HepG2 (cell line): ENCODE data around the gene SLC16A4. TPM values are rescaled to one million over a fixed set of nuclear protein-coding genes. Genes with fewer than 3 reads are reported as not detected.

Experiments used
- ARNT ChIP-seq: fragments of 450-650 bp; IDR thresholded peaks from 2 replicates; pipeline ENCODE4 v1.6.1; 2017
- CAMTA2 ChIP-seq: sonication (generic); formaldehyde crosslinking; IDR thresholded peaks from 2 replicates; pipeline ENCODE4 v1.4.0; 2020; ENCODE audit warnings: mild to moderate bottlenecking, missing genetic modification reagents, borderline replicate concordance
- DZIP1 ChIP-seq: sonication (generic); formaldehyde crosslinking; IDR thresholded peaks from 2 replicates; pipeline ENCODE4 v1.5.0; 2020; ENCODE audit warnings: mild to moderate bottlenecking, missing genetic modification reagents
- FOXP4 ChIP-seq: sonication (generic); formaldehyde crosslinking; IDR thresholded peaks from 2 replicates; pipeline ENCODE4 v1.4.0; 2020; ENCODE audit warnings: missing genetic modification reagents
- GTF3A ChIP-seq: sonication (generic); formaldehyde crosslinking; conservative IDR thresholded peaks from 2 replicates; pipeline ENCODE4 v1.4.0; 2020; ENCODE audit warnings: mild to moderate bottlenecking, missing genetic modification reagents
- HBP1 ChIP-seq: IDR thresholded peaks from 2 replicates; pipeline ENCODE4 v1.6.1; 2016; ENCODE audit warnings: low read depth, control low read depth
- HOMEZ ChIP-seq: IDR thresholded peaks from 2 replicates; pipeline ENCODE4 v1.6.1; 2016; ENCODE audit warnings: low read depth
- HOXA5 ChIP-seq: sonication (generic); formaldehyde crosslinking; IDR thresholded peaks from 2 replicates; pipeline ENCODE4 v1.4.0; 2020; ENCODE audit warnings: missing genetic modification reagents
- MAFG ChIP-seq: sonication (generic); formaldehyde crosslinking; IDR thresholded peaks from 2 replicates; pipeline ENCODE4 v1.5.1; 2020; ENCODE audit warnings: mild to moderate bottlenecking, missing genetic modification reagents
- MXD3 ChIP-seq: IDR thresholded peaks from 2 replicates; pipeline ENCODE4 v1.6.1; 2016; ENCODE audit warnings: mild to moderate bottlenecking, missing biosample characterization, missing genetic modification reagents
- NAIF1 ChIP-seq: sonication (generic); formaldehyde crosslinking; IDR thresholded peaks from 2 replicates; pipeline ENCODE4 v1.5.0; 2020; ENCODE audit warnings: mild to moderate bottlenecking, missing genetic modification reagents, borderline replicate concordance
- NFRKB ChIP-seq: fragments of 450-650 bp; IDR thresholded peaks from 2 replicates; pipeline ENCODE4 v1.6.1; 2017
- ZBTB44 ChIP-seq: sonication (generic); formaldehyde crosslinking; IDR thresholded peaks from 2 replicates; pipeline ENCODE4 v1.4.0; 2020; ENCODE audit warnings: missing genetic modification reagents
- ZFP91 ChIP-seq: sonication (generic); formaldehyde crosslinking; IDR thresholded peaks from 2 replicates; pipeline ENCODE4 v1.9.0; 2022; ENCODE audit warnings: missing genetic modification reagents, mild to moderate bottlenecking, borderline replicate concordance
- ZMAT5 ChIP-seq: sonication (generic); formaldehyde crosslinking; IDR thresholded peaks from 2 replicates; pipeline ENCODE4 v1.5.0; 2020; ENCODE audit warnings: mild to moderate bottlenecking, low read depth, missing genetic modification reagents, borderline replicate concordance
- ZNF121 ChIP-seq: sonication (generic); formaldehyde crosslinking; IDR thresholded peaks from 2 replicates; pipeline ENCODE4 v1.5.0; 2020; ENCODE audit warnings: mild to moderate bottlenecking, missing genetic modification reagents
- ZNF333 ChIP-seq: sonication (generic); formaldehyde crosslinking; IDR thresholded peaks from 2 replicates; pipeline ENCODE4 v1.4.0; 2020; ENCODE audit warnings: mild to moderate bottlenecking, missing genetic modification reagents, borderline replicate concordance
- ZNF468 ChIP-seq: sonication (generic); formaldehyde crosslinking; IDR thresholded peaks from 2 replicates; pipeline ENCODE4 v1.8.0; 2022; ENCODE audit warnings: mild to moderate bottlenecking, moderate library complexity, missing genetic modification reagents
- ZSCAN20 ChIP-seq: sonication (generic); formaldehyde crosslinking; IDR thresholded peaks from 2 replicates; pipeline ENCODE4 v1.4.0; 2020; ENCODE audit warnings: missing genetic modification reagents, mild to moderate bottlenecking, borderline replicate concordance
- polyA plus RNA-seq, 8 experiments: library from polyadenylated mRNA; depleted of rRNA in 3 of 8; stranded (reverse) in 7 of 8; unstranded in 1 of 8; fragments of >200 nt; fragmentation: Illumina TruSeq in 4 of 8; extraction: Trizol in 4 of 8; gene quantifications; 2 replicates each; pipeline versions ENCODE4 v1.2.1 to v1.2.3, GENCODE V29; 2011 to 2016; ENCODE audit warnings: low read depth in 4 of 8, missing spikeins in 1 of 8, mixed read lengths in 1 of 8; ENCODE audit not compliant: insufficient read depth in 1 of 8
- total RNA-seq, 5 experiments: library from RNA; depleted of rRNA; stranded (reverse); fragments of >200 nt; fragmentation: Illumina TruSeq; extraction: Trizol; gene quantifications; 2 replicates each; pipeline ENCODE4 v1.2.3, GENCODE V29; 2016; ENCODE audit warnings: low read depth in 1 of 5

SLC16A4 gene
- total and polyA plus RNA-seq, 2 of the 13 experiments (the other 11 are each of a cell fraction or from before 2014, with no cell fraction given) = 1.1 to 1.5 TPM

GRCh38 chr1:110321846-110322245 is 69.0 kb downstream of the SLC16A4 start (continued):
- TF ChIP-seq ZFP91 (CRISPR knock-in tag) = no peak
- TF ChIP-seq CAMTA2 (CRISPR knock-in tag) = no peak
- no peak for TF ChIP-seq ARNT
- no peak for TF ChIP-seq MAFG (CRISPR knock-in tag)
- no peak for TF ChIP-seq ZSCAN20 (CRISPR knock-in tag)
- no peak for TF ChIP-seq HOMEZ
- TF ChIP-seq HOXA5 (CRISPR knock-in tag) = no peak
- no peak for TF ChIP-seq DZIP1 (CRISPR knock-in tag)
- no peak for TF ChIP-seq ZNF333 (CRISPR knock-in tag)
- TF ChIP-seq ZNF468 = no peak
- TF ChIP-seq NAIF1 (CRISPR knock-in tag) = no peak
- no peak for TF ChIP-seq HBP1 (CRISPR knock-in tag)
- TF ChIP-seq ZBTB44 (CRISPR knock-in tag) = no peak
- TF ChIP-seq FOXP4 (CRISPR knock-in tag) = 0 out of 2 replicates have a peak, but pooled peaks have one; percentile 23
- no peak for TF ChIP-seq GTF3A
- TF ChIP-seq MXD3 (CRISPR knock-in tag) = no peak
- no peak for TF ChIP-seq ZNF121 (CRISPR knock-in tag)
- no peak for TF ChIP-seq NFRKB
- TF ChIP-seq ZMAT5 (CRISPR knock-in tag) = no peak
